ENCODE data around the gene OOSP4B. TPM values are rescaled to one million over a fixed set of nuclear protein-coding genes. Genes with fewer than 3 reads are reported as not detected.
"Not testable (repeated sequence)": the region's sequence is repeated elsewhere in the genome, so short reads cannot be mapped to it uniquely, and the experiment has no call there.

OOSP4B gene
- polyA plus RNA-seq, result not detected

DNA sequence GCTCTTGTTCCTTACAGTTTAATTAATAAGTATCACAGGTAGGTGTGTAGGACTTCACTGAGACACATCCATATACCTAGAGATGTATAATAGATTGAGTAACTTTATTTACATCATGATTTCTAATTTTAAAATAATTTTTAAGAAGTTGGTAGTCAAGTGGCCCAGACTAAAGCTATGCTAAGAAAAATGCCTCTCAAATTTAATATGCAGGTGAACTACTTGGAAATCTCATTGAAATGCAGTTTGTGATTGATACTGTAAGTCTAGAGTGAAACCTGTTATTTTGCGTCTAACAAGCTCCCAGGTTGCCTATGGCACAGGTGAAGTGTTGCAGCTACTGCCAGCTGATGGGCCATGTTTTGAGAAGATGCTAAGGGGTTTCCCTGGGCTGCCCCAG lies at the start of gene OOSP4B:
OOSP4B (plus strand) TSS at position 301 of the 400 bp plus-strand sequence.
- Mint-ChIP-seq H3K36me3 (no peaks in the 10 kb centered on the region), H3K4me1 (no peaks in the 10 kb centered on the region), H3K9me3 (peaks cover 0 to 2% (median 0%) of the 10 kb centered on the region in 6 donors), H3K27me3 (ENCODE audit: low read depth in 3 of 3) (peaks cover 0 to 4% (median 2%) of the 10 kb centered on the region in 3 donors), H3K4me3 (no peak within 1 kb of the TSS), H3K27ac (no peak within 1 kb of the TSS)
- DNase-seq, result no peak

DNA sequence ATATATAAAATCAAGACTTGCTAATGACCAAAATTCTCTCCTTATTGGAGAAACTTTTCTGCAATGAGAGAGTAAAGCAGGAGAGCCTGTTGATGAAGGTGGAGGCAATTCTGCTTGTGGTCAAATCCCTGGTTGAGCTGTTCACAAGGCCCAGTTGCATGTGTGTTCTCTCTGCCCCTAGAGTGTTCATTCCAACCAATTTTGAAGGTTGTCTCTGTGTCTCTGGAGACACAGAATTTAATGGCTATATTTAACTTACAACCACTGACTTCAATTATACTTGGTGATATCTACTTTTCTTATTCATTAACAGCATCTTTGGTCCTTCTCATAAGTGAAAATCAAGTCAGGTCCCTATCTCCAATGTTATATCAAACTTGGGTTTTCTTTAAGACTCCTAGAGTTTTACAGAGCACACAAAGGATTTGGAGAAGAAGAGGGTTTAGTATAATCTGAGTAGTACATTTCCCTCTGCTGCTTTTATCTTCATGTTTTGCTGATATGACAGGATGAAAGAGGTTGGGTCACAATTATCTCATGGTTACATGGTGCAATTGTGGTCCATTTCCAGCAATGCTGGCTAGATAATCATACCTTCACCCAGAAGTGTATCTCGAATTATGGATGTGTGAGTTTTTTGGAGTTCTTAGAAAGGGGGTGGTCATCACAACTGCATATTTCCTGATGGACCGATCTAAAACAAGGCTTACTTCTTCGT lies 49.1 kb upstream of the OOSP4B start:
- no peaks in the 10 kb centered on the region for H3K9me3 Mint-ChIP-seq
- no peaks in the 10 kb centered on the region for H3K4me1 Mint-ChIP-seq
- H3K36me3 Mint-ChIP-seq, result no peaks in the 10 kb centered on the region
- peaks cover 0 to 5% (median 0%) of the 10 kb centered on the region in 3 donors for H3K27me3 Mint-ChIP-seq (ENCODE audit: low read depth in 3 of 3)
- H3K4me3 Mint-ChIP-seq, result no peak overlapping the region
- no peak for DNase-seq
- H3K27ac Mint-ChIP-seq, result no peak overlapping the region

DNA sequence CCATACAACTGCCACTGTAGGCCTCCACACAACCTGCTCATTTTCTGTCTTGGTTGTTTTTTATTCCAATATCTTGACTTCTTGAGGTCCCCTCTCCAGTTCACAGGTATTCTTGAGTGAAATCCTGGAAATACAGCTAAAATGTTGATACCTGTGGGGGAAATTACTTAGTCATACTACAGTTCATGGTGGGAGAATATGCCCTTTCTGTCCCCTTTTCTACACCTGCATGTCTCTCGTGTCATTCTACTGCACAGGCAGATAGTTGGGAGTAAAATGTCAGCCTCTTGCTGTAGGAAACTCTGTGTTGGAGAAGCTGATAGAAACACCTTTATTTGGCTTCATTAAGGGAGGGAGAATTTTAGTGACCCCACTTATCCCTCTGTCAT lies 48.6 kb upstream of the OOSP4B start:
- no peak for DNase-seq
- Mint-ChIP-seq H3K27ac (no peak overlapping the region), H3K4me1 (no peaks in the 10 kb centered on the region), H3K9me3 (no peaks in the 10 kb centered on the region), H3K4me3 (no peak overlapping the region), H3K36me3 (no peaks in the 10 kb centered on the region), H3K27me3 (ENCODE audit: low read depth in 3 of 3) (peaks cover 0 to 5% (median 0%) of the 10 kb centered on the region in 3 donors)

DNA sequence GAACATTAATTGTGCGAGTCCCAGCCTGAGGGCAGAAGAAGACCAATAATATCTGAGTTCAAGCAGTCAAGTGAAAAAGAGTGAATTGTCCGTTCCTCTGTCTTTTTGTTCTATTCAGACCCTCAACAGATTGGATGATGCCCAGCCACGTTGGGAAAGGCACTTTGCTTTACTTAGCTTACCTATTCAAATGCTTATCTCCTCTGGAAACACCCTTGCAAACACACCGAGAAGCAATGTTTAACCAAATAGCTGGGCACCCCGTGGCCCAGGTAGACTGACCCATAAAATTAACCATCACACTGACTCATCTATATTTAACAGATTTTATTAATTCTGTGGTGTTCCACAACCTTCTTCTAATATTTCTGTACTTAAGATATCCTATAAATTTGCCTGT lies 43.9 kb upstream of the OOSP4B start:
- Mint-ChIP-seq H3K9me3 (peaks cover 0 to 2% (median 0%) of the 10 kb centered on the region in 6 donors), H3K4me1 (no peaks in the 10 kb centered on the region), H3K27ac (no peak overlapping the region), H3K36me3 (no peaks in the 10 kb centered on the region), H3K4me3 (no peak overlapping the region), H3K27me3 (ENCODE audit: low read depth in 3 of 3) (no peaks in the 10 kb centered on the region)
- no peak for DNase-seq

DNA sequence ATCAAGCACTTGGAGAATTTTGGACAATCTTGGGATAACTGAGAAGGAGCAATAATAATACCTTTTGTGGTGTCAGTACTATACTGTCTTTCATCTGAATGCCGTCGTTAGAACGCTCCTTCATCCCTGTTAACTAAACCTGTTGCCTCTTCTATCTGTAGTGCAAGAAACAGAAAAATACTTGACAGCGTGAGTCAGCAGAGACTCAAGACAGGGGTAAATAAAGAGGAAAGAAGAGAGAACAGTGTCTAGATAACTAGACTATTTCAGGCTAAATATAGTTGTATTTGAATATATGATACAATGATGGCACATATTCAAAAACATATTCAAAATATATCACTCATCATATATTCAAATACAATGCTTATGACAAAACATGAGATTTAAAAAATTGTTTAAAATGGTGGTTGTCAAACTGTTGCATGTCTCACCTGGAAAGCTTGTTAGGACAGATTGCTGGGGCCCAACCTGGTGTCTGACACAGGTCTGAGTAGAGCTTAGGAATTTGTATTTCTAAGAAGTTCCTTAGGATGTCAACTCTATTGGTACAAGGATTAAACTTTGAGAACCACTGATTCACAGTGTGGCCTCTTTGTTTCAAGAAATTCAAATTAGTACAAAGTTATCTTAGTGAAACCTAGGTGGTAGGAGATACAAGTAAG lies 35.7 kb upstream of the OOSP4B start:
- Mint-ChIP-seq H3K27ac (no peak overlapping the region), H3K9me3 (peaks cover 0 to 3% (median 0%) of the 10 kb centered on the region in 6 donors), H3K4me1 (no peaks in the 10 kb centered on the region), H3K4me3 (no peak overlapping the region), H3K27me3 (ENCODE audit: low read depth in 3 of 3) (no peaks in the 10 kb centered on the region), H3K36me3 (no peaks in the 10 kb centered on the region)
- DNase-seq, result no peak

DNA sequence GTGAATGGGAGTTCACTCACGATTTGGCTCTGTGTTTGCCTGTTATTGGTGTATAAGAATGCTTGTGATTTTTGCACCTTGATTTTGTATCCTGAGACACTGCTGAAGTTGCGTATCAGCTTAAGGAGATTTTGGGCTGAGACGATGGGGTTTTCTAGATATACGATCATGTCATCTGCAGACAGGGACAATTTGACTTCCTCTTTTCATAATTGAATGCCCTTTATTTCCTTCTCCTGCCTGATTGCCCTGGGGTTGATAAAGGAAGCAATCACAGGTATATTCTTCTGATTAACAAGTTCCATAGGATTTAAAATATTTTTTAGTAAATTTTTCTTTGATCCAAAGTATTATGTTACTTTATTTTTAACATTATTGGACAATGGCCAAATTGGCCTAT lies 34.9 kb upstream of the OOSP4B start:
- H3K4me1 Mint-ChIP-seq; H3K4me3 Mint-ChIP-seq; DNase-seq; H3K27me3 Mint-ChIP-seq (ENCODE audit: low read depth in 3 of 3); H3K9me3 Mint-ChIP-seq; H3K36me3 Mint-ChIP-seq; H3K27ac Mint-ChIP-seq: not testable (repeated sequence)

DNA sequence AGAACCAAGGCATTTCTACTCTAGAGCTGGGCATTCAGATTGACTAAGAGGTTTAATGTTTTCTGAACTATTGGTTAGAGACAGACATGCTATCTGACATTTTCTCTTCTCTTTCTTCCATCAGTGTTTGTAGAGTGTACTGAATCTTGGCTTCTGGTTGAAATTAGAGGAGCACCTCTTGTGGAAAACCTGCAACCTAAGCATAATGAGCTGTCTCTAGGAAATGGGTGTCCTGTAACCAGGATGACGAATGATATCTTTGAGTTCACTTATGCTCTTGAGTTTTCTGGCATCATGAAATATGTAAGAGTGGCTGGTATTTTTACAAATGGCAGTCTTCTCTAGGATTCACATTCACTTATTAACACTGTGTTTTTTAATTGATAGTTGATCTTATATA lies 33.8 kb upstream of the OOSP4B start:
- H3K27me3 Mint-ChIP-seq (ENCODE audit: low read depth in 3 of 3), result no peaks in the 10 kb centered on the region
- H3K4me1 Mint-ChIP-seq, result no peaks in the 10 kb centered on the region
- no peak overlapping the region for H3K4me3 Mint-ChIP-seq
- DNase-seq, result no peak
- H3K27ac Mint-ChIP-seq, result no peak overlapping the region
- H3K36me3 Mint-ChIP-seq, result no peaks in the 10 kb centered on the region
- H3K9me3 Mint-ChIP-seq, result peaks cover 0 to 3% (median 0%) of the 10 kb centered on the region in 6 donors

DNA sequence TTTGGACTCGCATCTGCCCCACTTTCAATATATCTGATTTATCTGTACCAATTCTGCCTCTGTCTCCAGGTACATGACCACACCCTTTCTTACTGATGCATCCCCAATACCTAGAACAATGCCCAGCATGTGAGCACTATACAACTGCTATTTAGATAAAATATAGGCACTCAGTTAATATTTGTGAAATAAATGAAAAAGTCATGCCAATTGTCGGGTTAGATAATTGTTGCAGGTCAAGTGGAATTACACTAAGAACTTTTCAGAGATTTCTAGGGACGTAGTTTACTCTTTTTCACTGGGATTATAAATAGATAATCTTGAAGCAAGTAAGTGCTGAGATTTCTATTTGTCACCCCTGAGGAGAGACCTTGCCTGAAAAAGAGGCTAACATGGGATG lies 32.6 kb upstream of the OOSP4B start:
- Mint-ChIP-seq H3K27me3 (ENCODE audit: low read depth in 3 of 3) (no peaks in the 10 kb centered on the region), H3K36me3 (no peaks in the 10 kb centered on the region), H3K4me1 (no peaks in the 10 kb centered on the region), H3K27ac (no peak overlapping the region), H3K9me3 (peaks cover 0 to 4% (median 0%) of the 10 kb centered on the region in 6 donors), H3K4me3 (no peak overlapping the region)
- no peak for DNase-seq

DNA sequence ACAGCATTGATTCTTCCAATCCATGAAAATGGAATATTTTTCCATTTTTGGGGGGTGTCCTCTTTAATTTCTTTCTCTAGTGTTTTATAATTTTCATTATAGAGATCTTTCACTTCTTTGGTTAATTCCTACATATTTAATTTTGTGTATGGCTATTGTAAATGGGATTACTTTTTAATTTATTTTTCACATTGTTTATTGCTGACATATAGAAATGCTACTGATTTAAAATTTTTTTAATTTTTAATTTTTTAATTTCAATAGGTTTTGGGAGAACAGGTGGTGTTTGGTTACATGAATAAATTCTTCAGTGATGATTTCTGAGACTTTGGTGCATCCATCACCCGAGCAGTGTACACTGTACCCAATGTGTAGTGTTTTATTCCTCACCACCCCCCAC lies 26.6 kb upstream of the OOSP4B start:
- Mint-ChIP-seq H3K27me3 (ENCODE audit: low read depth in 3 of 3) (peaks cover 4 to 8% (median 6%) of the 10 kb centered on the region in 3 donors), H3K27ac (no peak overlapping the region), H3K9me3 (peaks cover 0 to 23% (median 6%) of the 10 kb centered on the region in 6 donors), H3K4me3 (no peak overlapping the region), H3K36me3 (peaks cover 0 to 3% (median 0%) of the 10 kb centered on the region in 3 donors), H3K4me1 (no peaks in the 10 kb centered on the region)
- no peak for DNase-seq

DNA sequence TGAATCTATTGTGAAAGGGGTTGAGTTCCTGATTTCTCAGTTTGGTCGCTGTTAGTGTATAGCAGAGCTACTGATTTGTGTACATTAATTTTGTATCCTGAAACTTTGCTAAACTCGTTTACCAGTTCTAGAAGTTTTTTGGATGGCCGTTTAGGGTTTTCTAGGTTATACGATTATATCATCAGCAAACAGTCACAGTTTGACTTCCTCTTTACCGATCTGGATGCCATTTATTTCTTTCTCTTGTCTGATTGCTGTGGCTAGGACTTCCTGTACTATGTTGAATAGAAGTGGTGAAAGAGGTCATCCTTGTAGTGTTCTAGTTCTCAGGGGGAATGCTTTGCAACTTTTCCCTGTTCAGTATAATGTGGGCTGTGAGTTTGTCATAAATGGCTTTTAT lies 24.6 kb upstream of the OOSP4B start:
- Mint-ChIP-seq H3K36me3 (peaks cover 0 to 3% (median 0%) of the 10 kb centered on the region in 3 donors), H3K4me1 (no peaks in the 10 kb centered on the region), H3K27ac (no peak overlapping the region), H3K9me3 (peaks cover 0 to 23% (median 6%) of the 10 kb centered on the region in 6 donors), H3K4me3 (no peak overlapping the region), H3K27me3 (ENCODE audit: low read depth in 3 of 3) (peaks cover 4 to 8% (median 6%) of the 10 kb centered on the region in 3 donors)
- DNase-seq, result no peak

DNA sequence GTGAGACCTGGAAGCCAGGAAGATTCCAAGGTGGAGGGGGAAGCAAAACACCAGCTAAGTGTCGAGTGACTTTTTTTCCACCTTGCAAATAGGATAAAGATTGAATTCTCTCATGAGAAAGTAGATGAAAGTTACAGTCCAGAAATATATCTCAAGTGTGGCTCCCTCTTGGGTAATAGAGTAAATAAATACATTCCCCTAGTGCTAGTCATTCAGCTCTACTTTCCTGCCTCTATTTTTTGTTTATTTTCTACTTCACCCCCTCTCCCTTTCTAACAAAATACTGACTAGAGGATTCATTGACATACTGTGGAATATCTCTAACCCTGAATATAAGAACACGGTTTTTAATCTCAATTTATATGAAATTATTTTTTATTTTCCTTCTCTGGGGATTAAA lies 19.2 kb upstream of the OOSP4B start:
- peaks cover 0 to 4% (median 0%) of the 10 kb centered on the region in 6 donors for H3K9me3 Mint-ChIP-seq
- no peak for DNase-seq
- no peaks in the 10 kb centered on the region for H3K4me1 Mint-ChIP-seq
- no peak overlapping the region for H3K27ac Mint-ChIP-seq
- peaks cover 4 to 9% (median 5%) of the 10 kb centered on the region in 3 donors for H3K27me3 Mint-ChIP-seq (ENCODE audit: low read depth in 3 of 3)
- no peak overlapping the region for H3K4me3 Mint-ChIP-seq
- H3K36me3 Mint-ChIP-seq, result no peaks in the 10 kb centered on the region

DNA sequence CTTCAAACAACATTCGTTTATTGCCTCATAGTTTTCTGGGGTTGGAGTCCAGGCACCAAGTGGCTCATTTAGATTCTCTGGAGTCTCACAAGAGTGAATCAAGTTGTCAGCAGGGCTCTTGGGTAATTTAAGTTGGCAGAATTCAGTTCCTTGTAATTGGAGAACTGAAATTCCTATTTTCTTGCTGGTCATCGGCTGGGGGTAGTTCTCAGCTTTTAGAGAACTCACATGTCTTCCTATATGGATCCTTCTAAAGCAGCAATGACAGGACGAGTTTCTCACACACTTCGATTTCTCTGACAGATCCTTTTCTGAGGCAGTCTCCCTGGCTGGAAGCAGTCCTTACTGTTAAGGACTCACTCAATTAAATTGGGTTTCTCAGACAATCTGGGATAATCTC lies 17.3 kb upstream of the OOSP4B start:
- H3K36me3 Mint-ChIP-seq, result no peaks in the 10 kb centered on the region
- no peak for DNase-seq
- H3K4me3 Mint-ChIP-seq, result no peak overlapping the region
- no peak overlapping the region for H3K27ac Mint-ChIP-seq
- peaks cover 0 to 2% (median 0%) of the 10 kb centered on the region in 6 donors for H3K9me3 Mint-ChIP-seq
- H3K27me3 Mint-ChIP-seq (ENCODE audit: low read depth in 3 of 3), result peaks cover 3 to 5% (median 4%) of the 10 kb centered on the region in 3 donors
- H3K4me1 Mint-ChIP-seq, result no peaks in the 10 kb centered on the region

DNA sequence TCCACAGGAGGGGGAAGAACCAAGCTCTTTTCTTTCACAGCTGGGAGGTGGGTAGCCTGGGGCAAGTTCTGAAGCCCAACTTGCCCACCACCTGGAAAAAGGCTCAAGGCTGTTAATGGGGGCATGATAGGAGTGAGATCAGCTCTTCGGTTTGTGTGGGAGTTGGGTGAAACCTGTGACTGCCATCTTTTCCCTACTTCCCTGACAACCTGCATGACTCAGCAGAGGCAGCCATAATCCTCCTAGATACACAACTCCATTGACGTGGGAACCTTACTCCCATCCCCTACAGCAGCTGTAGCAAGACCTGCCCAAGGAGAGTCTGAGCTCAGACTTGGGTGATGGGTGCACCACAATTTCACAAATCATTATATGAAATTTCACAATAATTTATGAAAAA lies 13.3 kb upstream of the OOSP4B start:
- peaks cover 0 to 2% (median 0%) of the 10 kb centered on the region in 6 donors for H3K9me3 Mint-ChIP-seq
- H3K4me3 Mint-ChIP-seq, result no peak overlapping the region
- H3K4me1 Mint-ChIP-seq, result no peaks in the 10 kb centered on the region
- H3K36me3 Mint-ChIP-seq, result no peaks in the 10 kb centered on the region
- no peak for DNase-seq
- H3K27ac Mint-ChIP-seq, result no peak overlapping the region
- H3K27me3 Mint-ChIP-seq (ENCODE audit: low read depth in 3 of 3), result peaks cover 3 to 9% (median 3%) of the 10 kb centered on the region in 3 donors

DNA sequence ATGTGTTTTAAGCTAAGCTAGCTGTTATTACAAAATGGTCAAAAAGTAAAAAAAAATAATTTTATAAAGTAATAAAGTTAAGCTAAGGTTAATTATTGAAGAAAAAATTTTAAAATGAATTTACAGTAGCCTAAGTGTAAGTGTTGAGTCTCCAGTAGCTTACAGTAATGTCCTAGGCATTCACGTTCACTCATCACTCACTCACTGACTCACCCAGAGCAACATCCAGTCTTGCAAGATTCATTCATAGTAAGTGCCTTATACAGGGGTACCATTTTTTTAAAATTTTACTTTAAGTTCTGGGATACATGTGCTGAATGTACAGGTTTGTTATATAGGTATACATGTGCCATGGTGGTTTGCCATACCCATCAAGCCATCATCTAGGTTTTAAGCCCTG lies 11.6 kb upstream of the OOSP4B start:
- no peak for DNase-seq
- Mint-ChIP-seq H3K4me3 (no peak overlapping the region), H3K36me3 (no peaks in the 10 kb centered on the region), H3K4me1 (no peaks in the 10 kb centered on the region), H3K27me3 (ENCODE audit: low read depth in 3 of 3) (peaks cover 0 to 8% (median 3%) of the 10 kb centered on the region in 3 donors), H3K9me3 (peaks cover 0 to 2% (median 0%) of the 10 kb centered on the region in 6 donors), H3K27ac (no peak overlapping the region)

All from immature natural killer cell (primary cell).